CD1c-positive myeloid dendritic cell (primary cell): ENCODE results near the gene PNKD.
"Not testable (repeated sequence)": the region's sequence is repeated elsewhere in the genome, so short reads cannot be mapped to it uniquely, and the experiment has no call there.

ENCODE experiments used
- DNase-seq: peaks from one replicate; pipeline ENCODE4 v3.0.0-alpha.2; 2016; ENCODE audit errors: extremely low spot score

Gene PNKD

GRCh38 chr2:218273214-218273907 lies 3.0 kb downstream of the PNKD start:
- DNase-seq: not testable (repeated sequence)

- DNase-seq: no peak
Measured at GRCh38 chr2:218273908-218274249, 3.6 kb downstream of the PNKD start.

GRCh38 chr2:218274586-218274985 lies 4.3 kb downstream of the PNKD start:
- no peak for DNase-seq

DNA sequence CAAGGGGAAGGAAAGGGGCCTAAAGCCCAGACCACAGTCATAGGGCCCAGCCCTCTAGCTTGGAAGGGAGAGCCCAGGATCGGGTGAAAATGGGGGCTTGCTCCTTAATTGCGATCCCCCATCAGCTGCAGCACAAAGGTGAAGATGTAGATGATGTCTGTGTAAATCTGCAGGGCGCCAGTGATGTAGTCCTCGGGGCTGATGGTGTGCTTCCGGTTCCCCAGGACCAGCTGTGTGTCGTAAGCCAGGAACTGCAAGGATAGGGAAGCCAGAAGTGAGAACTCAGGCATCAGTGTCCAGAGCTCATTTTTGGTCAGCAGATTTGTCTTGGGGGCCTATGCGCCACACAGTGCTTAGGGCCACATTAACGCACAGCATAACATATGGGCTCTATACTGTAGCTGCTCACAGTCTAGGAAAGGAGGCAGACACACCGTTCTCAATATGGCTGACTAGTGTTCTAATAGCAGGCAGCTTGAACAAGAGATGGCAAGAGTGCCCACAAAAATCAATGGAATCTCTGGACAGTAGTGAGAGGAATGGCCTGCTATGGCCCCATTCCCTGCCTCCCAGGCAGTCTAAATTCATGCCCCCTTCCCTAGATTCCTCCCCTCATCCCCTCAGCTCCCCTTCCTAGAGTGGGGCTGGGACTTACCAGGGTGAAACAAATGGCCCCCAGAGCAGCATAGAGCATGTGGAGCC lies 5.2 kb downstream of the PNKD start:
- DNase-seq: peak; percentile 51

GRCh38 chr2:218276986-218277755 lies 6.9 kb downstream of the PNKD start:
- no peak for DNase-seq

DNA sequence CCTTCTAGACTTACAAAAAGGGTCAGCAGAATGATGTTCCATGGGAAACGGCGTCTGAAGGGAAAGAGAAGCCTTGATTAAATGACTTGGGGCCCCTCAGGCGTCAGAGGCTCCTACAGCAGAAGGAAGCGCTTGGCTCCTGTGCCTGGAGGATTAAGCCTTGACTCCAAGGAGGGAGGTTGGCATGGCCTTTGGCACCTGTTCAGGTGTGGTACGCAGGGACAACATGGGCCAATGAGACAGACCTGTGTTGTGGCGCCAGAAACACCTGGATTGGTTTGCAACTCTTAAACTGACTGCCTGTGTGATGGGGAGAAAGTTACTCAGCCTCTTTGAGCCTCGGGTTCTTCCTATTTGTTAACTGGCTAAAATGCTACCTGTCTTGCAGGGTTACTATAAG lies 7.6 kb downstream of the PNKD start:
- no peak for DNase-seq

DNA sequence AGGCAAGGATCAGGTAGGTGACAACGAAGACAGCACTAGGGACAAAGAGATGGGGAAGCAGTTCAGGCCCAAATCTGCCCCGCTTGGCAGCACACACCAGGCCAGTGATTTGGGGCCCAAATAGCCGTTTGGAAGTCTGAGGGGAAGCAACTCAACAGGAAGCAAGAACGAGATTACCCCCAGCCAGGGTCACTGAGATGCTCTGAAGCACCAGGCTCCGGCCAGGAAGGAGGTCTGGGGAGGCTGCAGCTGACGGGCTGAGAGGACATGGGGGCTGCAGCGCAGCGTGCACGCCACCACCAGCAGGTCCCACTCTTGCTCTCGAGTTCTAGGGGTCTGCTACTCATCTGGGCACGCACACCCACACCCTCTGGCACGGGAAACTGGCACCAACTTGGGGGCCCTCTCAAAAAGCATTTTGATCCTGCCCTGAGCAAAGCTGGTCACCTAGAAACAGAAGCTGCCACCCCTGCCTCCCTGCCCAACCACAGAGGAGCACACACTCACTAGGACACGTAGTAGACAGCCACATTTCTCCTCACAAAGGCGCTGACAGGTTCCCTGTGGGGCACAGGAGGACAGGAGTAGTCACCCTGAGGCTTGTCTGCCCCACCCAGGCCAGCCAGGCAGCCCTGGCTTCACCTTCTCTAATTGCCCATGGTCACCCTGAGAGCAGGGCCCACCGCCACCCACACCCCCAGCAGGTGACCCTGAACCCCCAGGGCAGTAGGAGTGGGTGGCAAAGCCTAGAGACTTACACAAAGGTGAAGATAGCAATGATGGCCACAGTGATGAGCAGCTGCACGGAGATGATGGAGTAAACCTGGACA lies 8.4 kb downstream of the PNKD start:
- DNase-seq: no peak

DNA sequence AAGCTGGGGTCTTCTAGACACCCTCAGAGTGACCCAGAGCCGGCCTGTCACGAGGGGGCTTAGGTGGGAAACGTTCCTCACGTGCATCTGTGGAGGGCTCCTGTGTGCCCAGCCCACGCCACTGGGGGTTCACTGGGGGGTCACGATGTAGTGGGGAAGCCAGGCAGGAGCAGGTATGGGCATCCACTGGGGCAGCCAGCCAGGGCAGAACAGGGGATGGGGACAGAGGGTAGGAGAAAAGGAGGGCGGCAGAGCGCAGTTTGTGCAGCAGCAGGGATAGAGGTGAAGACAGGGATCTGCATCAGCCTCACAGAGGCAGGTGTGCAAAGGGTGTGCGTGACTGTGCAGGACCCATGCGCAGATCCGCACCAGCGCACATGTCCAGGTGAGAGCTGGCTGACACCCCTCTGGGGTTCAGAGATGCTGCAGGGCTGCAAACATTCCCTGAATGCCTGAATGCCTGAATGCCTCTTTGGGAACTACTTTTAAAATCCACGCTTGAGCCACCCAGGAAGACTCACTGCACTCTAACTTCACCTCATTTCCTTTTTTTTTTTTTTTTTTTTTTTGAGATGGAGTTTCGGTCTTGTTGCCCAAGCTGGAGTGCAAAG lies 10.0 kb downstream of the PNKD start:
- DNase-seq: no peak

DNA sequence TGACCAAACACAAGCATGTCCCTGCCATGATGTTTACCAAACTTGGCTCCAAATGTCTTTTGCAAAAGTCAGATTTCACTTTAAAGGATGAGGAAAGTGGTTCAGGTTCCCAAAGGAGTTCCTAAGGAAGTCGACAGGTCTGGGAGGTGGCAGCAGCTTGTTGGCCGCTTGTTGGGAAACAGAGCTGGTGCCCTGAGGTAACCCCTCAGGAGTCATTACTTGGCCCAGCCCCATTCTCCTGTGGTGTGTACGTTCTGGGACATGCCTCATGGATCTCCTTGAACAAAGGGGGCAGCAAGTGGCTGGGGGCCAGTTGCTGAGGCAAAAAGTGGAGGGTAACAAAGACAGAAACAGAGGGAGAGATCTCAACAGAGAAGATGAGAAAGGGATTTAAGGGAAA lies 11.1 kb downstream of the PNKD start:
- DNase-seq: no peak

DNA sequence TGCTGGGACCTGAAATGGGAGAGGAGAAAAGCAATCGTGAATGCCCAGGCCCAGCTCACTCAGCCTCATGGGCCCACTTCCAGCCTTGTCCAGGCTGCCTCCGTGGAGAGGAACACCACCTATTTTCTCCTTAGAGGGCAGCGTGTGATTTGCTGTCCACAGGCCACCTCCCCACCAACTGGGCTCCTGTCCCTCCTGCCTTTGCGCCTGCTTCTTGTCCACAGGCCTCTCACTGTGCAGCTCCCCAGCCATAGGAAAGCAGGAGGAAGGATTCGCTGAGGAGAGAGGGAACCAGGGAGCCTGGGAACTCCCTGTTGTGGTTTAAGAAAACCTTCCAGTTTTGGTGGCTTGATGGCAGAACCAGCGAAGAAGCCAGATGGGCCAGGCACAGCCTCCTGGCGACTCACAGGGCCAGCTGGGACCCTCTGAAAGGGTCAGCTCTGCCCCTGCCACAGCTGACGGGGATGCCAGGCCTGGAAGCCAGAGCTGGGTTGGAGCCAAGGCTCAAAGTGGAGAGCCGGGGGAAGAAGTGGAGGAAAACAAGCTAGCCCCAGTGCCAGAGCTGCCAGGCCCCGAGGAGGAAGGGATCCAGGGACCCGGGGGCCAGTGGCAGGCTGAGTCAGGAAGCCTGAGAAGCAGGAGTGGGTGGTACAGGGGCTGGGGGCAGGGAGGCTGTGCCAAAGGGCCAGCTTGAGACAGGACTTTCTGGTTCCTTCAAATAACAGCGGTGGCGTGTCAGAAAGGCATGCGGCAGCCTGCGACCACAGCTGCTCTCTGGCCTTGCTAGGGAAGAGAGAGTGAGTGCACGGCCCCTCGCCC lies 12.1 kb downstream of the PNKD start:
- DNase-seq: peak; percentile 81

DNA sequence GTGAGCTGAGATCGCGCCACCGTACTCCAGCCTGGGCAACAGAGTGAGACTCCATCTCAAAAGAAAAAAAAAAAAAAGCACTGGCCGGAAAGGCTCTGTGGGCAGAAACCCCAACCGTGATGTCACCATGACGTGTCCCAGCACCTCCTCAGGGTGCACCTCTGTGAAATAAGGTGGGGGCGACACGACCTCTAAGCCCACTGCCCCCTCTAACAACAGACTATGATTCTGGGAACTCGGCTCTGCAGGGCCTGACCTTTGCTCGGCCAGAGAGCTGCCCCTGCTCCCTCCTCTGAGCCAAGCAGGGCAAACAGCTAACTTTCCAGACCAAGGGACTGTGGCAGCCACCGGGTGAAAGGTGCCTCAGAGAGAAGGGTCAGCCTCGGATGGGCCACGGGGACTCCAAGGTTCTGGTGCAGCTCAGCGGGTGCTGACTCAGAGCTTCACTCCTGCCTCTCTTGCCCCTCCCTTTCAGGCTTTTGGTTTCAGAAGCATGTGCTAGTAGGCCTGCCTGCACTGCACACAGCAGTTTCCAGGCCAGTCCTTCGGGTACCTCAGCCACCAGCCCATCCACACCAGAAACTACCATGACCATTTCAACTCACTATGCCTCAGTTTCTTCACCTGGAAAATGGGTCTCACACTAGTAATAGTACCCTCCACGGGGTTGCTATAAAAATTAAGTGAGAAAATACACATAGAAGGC lies 13.9 kb downstream of the PNKD start:
- peak; percentile 58 for DNase-seq

DNA sequence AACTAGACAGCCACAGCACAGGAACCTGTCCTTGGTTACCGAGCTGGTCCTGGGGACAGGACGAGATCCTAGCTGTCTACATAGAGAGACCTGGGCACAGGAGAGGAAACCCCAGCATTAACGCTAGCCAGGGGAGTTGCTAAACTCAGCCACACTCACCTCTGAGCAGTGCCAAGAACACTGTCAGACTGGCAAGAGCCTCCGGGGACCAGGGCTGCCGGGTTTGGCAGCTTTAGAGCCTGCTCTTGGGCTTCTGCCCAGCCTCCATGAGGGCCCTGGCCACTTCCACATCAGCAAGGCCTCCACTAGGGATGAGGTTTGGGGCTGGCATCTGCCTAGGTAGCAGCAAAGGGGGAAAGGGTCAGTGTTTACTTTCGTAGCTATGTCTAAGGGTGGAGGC lies 15.3 kb downstream of the PNKD start:
- no peak for DNase-seq

- peak; percentile 96 for DNase-seq
Measured at GRCh38 chr2:218286570-218287459, 16.5 kb downstream of the PNKD start.

DNA sequence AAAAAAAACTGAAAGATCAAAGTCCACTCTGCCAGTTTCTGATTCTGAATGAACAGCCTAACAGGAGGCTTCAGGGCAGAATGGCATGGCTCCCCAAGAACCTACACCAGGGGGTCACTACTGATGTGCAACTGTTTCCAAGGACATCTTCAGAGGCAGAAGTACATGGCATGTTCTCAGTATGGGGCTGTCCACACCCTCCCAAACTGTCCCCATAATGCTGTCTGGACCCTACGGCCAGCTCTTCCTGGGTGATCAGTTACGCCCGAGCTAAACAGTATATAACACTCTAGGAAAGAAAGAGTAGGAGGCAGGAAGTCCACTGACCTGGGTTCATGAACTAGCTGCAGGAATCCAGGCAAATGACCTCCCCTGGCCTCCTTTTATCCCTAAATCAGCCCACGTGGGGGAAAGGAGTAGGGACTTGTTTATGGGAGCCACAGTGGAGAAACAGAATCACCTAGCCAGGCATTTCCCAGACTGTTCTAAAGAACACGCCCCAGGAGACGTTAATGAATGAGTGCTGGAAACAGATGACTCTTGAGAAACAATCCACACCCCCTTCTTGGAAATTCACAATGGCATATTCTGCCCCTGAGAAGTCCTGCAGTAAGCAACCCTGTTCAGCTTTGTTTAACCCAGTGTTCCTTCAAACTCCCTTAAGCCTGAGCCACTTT lies 19.5 kb downstream of the PNKD start:
- DNase-seq: no peak

GRCh38 chr2:218290316-218291261 lies 20.3 kb downstream of the PNKD start:
- DNase-seq: peak; percentile 64

GRCh38 chr2:218291318-218292047 lies 21.2 kb downstream of the PNKD start:
- DNase-seq: peak; percentile 82
